ENCODE measurements around the gene PTCD2.

DNA sequence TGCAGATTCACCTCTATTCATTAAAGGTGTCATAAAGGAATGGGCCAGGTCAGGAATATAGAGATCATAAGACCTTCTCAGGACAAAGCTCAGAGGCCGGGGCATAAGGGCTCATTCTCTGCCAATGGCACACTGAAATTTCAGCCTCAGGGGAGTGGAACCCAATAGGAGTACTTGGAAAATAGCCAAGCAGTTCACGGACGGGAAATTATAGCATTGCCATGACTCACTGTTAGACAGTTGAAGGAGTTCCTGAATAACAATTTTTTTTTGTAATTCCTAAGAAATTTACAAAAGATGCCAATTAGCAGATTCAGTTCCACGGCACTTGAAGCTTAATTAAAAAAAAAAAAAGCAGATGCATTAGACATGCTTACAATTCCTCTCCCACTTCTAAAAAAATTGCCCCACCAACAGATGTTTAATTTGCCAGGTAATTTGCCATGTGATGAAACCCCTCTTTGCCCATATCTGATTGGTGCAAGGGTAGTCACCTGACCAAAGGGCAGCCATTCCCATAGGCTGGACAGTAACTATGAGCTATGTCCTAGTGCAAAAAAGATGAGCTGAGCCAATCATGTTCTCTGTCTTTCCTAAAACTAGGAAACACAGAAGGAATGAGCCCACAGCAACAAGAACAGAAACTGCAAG, 58.6 kb downstream of the PTCD2 start:
- TF ChIP-seq, protein P1, sequence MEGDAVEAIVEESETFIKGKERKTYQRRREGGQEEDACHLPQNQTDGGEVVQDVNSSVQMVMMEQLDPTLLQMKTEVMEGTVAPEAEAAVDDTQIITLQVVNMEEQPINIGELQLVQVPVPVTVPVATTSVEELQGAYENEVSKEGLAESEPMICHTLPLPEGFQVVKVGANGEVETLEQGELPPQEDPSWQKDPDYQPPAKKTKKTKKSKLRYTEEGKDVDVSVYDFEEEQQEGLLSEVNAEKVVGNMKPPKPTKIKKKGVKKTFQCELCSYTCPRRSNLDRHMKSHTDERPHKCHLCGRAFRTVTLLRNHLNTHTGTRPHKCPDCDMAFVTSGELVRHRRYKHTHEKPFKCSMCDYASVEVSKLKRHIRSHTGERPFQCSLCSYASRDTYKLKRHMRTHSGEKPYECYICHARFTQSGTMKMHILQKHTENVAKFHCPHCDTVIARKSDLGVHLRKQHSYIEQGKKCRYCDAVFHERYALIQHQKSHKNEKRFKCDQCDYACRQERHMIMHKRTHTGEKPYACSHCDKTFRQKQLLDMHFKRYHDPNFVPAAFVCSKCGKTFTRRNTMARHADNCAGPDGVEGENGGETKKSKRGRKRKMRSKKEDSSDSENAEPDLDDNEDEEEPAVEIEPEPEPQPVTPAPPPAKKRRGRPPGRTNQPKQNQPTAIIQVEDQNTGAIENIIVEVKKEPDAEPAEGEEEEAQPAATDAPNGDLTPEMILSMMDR (IDR thresholded peaks at IDR 0.05): no peak
- TF ChIP-seq EP300 (IDR thresholded peaks at IDR 0.05): no peak
- no peak for TF ChIP-seq POLR2AphosphoS5 (IDR thresholded peaks at IDR 0.05)
